Measurements from ENCODE around the gene RBM4B. TPM values are rescaled to one million over a fixed set of nuclear protein-coding genes. Genes with fewer than 3 reads are reported as not detected.

RBM4B gene
- total and polyA plus RNA-seq, 2 of the 4 experiments (the other 2 are of a cell fraction), result 23.1 to 26.7 TPM

DNA sequence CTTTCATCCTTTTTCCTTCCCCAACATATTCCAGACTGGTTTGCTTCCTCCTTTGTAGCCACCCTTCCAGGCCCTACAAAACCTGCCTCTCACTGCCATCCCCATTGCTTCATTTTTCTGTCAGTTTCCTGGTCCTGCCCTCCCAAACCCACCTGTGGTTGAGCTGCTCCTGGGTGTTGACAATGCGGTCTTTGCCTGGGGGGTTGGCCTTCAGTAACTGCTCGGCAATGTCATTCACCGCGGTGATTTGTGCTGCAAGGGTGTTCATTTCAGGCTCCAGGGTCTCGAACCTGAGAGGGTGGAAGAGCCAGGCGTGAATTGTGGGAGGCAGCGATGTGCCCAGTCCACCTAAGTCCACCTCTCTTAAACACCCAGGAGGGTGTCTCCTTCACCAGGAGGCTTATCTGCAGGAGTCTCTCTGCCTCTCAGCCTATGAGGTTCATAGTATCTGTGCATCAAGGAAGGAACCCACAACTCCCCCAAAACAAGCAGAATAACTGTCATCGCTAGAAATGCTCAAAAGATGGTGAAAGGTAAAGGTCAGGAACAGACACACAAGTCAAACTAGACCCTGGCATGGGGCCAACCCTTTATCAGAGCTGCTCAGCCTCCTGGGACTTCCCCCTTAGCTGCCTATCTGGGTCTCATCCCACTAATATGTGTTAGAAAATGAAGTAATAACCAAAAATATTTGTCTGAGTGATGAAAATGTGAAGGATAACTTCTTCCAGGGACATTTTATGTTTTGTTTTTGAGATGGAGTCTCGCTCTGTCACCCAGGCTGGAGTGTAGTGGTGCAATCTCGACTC lies 23.9 kb upstream of the RBM4B start:
- no peaks in the 10 kb centered on the region for H4K20me1 ChIP-seq (ENCODE audit: insufficient read depth, low read length)
- no peak overlapping the region for H4K8ac ChIP-seq (ENCODE audit: low read depth in 2 of 2, low read length in 2 of 2)
- no peak overlapping the region for H3K9ac ChIP-seq (ENCODE audit: low read depth, low read length)
- no peaks in the 10 kb centered on the region for H3K79me1 ChIP-seq (ENCODE audit: low read depth in 1 of 2, low read length in 2 of 2)
- no peak overlapping the region for H3K23ac ChIP-seq (ENCODE audit: low read depth, low read length)
- H2AFZ ChIP-seq (replicated peaks; ENCODE audit: low read length, poor library complexity), result no peak overlapping the region
- H4K5ac ChIP-seq (ENCODE audit: low read depth, low read length), result no peak overlapping the region
- no peaks in the 10 kb centered on the region for H3K4me1 ChIP-seq (ENCODE audit: control insufficient read depth, insufficient read depth, low read length)
- H3K36me3 ChIP-seq (ENCODE audit: control insufficient read depth, insufficient read depth, low read length), result no peaks in the 10 kb centered on the region
- no peak overlapping the region for H2BK5ac ChIP-seq (ENCODE audit: low read depth, low read length, poor library complexity, severe bottlenecking)
- no peak overlapping the region for H3K4me2 ChIP-seq (ENCODE audit: low read depth, low read length)
- in situ Hi-C loops (cut with MboI; ENCODE audit: low sequenced_read_pairs), result no loop called here
- no peak overlapping the region for H4K91ac ChIP-seq (ENCODE audit: insufficient read depth, low read depth, low read length)
- H3K14ac ChIP-seq (replicated peaks; ENCODE audit: low read depth, low read length), result no peak overlapping the region
- no peak overlapping the region for H2BK15ac ChIP-seq (ENCODE audit: low read depth, low read length)
- H3K27me3 ChIP-seq (ENCODE audit: control insufficient read depth, insufficient read depth, low read length), result no peaks in the 10 kb centered on the region; the same call in 1 of the 2 replicates
- no peak overlapping the region for H3K18ac ChIP-seq (ENCODE audit: low read depth, low read length)
- H2BK20ac ChIP-seq (ENCODE audit: low read depth, low read length), result no peak overlapping the region
- H2BK120ac ChIP-seq (ENCODE audit: low read depth, low read length), result no peak overlapping the region
- no TSS peak for BruUV-seq (replicated peaks)
- H3K9me3 ChIP-seq (ENCODE audit: control insufficient read depth, insufficient read depth, low read length), result peaks cover 7% of the 10 kb centered on the region
- TF ChIP-seq NFE2L2 (IDR thresholded peaks at IDR 0.05; ENCODE audit: low read depth, low read length) (no peak), ELK1 (IDR thresholded peaks at IDR 0.05; ENCODE audit: borderline replicate concordance, low read depth, low read length) (no peak), RAD21 (IDR thresholded peaks at IDR 0.05; ENCODE audit: low read length) (no peak), SMC3 (IDR thresholded peaks at IDR 0.05; ENCODE audit: low read depth, low read length) (no peak), MAZ (IDR thresholded peaks at IDR 0.05; ENCODE audit: borderline replicate concordance, low read depth, low read length) (no peak), CHD1 (IDR thresholded peaks at IDR 0.05; ENCODE audit: low read depth, low read length) (no peak), FOS (IDR thresholded peaks at IDR 0.05; ENCODE audit: low read depth, low read length) (no peak), USF2 (IDR thresholded peaks at IDR 0.05; ENCODE audit: low read depth, low read length) (no peak), MXI1 (IDR thresholded peaks at IDR 0.05; ENCODE audit: borderline replicate concordance, low read depth, low read length) (no peak), RCOR1 (IDR thresholded peaks at IDR 0.05; ENCODE audit: insufficient replicate concordance, low read length) (no peak), MAFK (IDR thresholded peaks at IDR 0.05; ENCODE audit: low read depth, low read length) (no peak), POLR2A (IDR thresholded peaks at IDR 0.05; ENCODE audit: low read depth, low read length) (no peak), BHLHE40 (IDR thresholded peaks at IDR 0.05; ENCODE audit: low read depth, low read length) (no peak), CEBPB (IDR thresholded peaks at IDR 0.05; ENCODE audit: low read depth, low read length) (no peak), RFX5 (IDR thresholded peaks at IDR 0.05; ENCODE audit: low read depth, low read length) (no peak)
- TF ChIP-seq, protein P1, sequence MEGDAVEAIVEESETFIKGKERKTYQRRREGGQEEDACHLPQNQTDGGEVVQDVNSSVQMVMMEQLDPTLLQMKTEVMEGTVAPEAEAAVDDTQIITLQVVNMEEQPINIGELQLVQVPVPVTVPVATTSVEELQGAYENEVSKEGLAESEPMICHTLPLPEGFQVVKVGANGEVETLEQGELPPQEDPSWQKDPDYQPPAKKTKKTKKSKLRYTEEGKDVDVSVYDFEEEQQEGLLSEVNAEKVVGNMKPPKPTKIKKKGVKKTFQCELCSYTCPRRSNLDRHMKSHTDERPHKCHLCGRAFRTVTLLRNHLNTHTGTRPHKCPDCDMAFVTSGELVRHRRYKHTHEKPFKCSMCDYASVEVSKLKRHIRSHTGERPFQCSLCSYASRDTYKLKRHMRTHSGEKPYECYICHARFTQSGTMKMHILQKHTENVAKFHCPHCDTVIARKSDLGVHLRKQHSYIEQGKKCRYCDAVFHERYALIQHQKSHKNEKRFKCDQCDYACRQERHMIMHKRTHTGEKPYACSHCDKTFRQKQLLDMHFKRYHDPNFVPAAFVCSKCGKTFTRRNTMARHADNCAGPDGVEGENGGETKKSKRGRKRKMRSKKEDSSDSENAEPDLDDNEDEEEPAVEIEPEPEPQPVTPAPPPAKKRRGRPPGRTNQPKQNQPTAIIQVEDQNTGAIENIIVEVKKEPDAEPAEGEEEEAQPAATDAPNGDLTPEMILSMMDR (conservative IDR thresholded peaks at IDR 0.05; ENCODE audit: low read depth, low read length), result no peak
- ChIA-PET CTCF (no interaction called here), POLR2A (ENCODE audit: unreplicated experiment) (no interaction called here)
- no peak overlapping the region for H3K27ac ChIP-seq (ENCODE audit: insufficient read depth, low read length)
- H3K4me3 ChIP-seq (ENCODE audit: insufficient read depth, low read depth, low read length), result no peak overlapping the region
- no peak for ATAC-seq (ENCODE audit: low read depth)
- intact Hi-C loops (cut with micrococcal nuclease), result no loop called here
- H3K9me1 ChIP-seq (ENCODE audit: insufficient read depth, low read length), result no peaks in the 10 kb centered on the region
- no peak overlapping the region for H2AK9ac ChIP-seq (replicated peaks; ENCODE audit: low read depth, low read length, poor library complexity)
- no CpG with 5 or more reads among the region's 10 CpGs for whole genome bisulfite sequencing, 2 experiments (ENCODE audit: extremely low coverage in 2 of 2, insufficient read length in 1 of 2)
- H2AK5ac ChIP-seq (ENCODE audit: low read depth, low read length), result no peak overlapping the region
- H3K4ac ChIP-seq (ENCODE audit: low read depth, low read length), result no peak overlapping the region
- no peak overlapping the region for H3K56ac ChIP-seq (ENCODE audit: extremely low read depth, insufficient read depth, low read length)
- DNase-seq, result no peak
- dilution Hi-C loops (cut with HindIII; ENCODE audit: low sequenced_read_pairs, unreplicated experiment), result no loop called here
